AG09309 (cell line): Measurements from ENCODE around the gene THSD8.

Experiments used
- DNase-seq: peaks from one replicate; pipeline ENCODE4 v3.0.0-alpha.2; 2010; ENCODE audit warnings: low read depth
- H3K4me3 ChIP-seq: 2 replicates; pipeline ENCODE4 v1.5.1; 2011; ENCODE audit warnings: mild to moderate bottlenecking, low read depth, low read length, moderate library complexity; ENCODE audit not compliant: control insufficient read depth
- TF ChIP-seq, protein P1 (sequence below): IDR thresholded peaks from 2 replicates; pipeline ENCODE4 v1.5.1; 2011; ENCODE audit warnings: mild to moderate bottlenecking, low read depth, low read length, inconsistent platforms; ENCODE audit not compliant: insufficient read depth, control insufficient read depth; ENCODE audit errors: missing control alignments

The THSD8 gene

GRCh38 chr19:12847159-12848139 is 45.6 kb downstream of the THSD8 start:
- peak; percentile 17 for DNase-seq
- TF ChIP-seq, protein P1, sequence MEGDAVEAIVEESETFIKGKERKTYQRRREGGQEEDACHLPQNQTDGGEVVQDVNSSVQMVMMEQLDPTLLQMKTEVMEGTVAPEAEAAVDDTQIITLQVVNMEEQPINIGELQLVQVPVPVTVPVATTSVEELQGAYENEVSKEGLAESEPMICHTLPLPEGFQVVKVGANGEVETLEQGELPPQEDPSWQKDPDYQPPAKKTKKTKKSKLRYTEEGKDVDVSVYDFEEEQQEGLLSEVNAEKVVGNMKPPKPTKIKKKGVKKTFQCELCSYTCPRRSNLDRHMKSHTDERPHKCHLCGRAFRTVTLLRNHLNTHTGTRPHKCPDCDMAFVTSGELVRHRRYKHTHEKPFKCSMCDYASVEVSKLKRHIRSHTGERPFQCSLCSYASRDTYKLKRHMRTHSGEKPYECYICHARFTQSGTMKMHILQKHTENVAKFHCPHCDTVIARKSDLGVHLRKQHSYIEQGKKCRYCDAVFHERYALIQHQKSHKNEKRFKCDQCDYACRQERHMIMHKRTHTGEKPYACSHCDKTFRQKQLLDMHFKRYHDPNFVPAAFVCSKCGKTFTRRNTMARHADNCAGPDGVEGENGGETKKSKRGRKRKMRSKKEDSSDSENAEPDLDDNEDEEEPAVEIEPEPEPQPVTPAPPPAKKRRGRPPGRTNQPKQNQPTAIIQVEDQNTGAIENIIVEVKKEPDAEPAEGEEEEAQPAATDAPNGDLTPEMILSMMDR: peak; percentile 78
- peak overlapping the region; percentile 20 for H3K4me3 ChIP-seq
